Measurements from ENCODE around the gene GIMAP2.

The GIMAP2 gene

DNA sequence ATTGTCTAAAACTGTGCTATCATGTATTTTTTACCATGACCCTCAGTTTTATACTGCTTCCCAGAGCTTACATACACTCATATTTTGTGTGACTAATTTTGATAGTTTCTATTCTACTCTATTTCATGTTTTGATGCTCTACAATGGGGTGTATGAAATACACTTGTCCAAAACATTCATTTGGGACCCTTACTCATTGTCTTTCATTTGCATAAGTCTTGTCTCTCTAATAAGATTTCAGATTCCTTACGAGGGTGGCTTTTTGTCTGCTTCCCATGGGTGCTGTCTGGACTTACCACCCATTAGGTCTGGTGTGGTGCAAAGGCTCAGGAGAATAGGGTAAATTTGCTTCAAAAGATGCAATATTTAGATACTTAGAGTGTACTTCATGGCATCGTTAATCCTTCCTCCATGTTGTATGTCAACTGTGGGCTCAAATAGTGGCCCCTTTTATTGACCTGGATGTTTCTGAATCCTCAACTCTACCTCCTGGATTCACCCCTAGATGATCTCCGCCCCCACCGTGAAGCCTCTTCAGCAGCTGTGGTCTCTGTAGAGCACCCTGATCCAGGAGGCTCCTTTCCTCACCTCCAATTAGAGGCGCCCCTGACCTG, 48.1 kb downstream of the GIMAP2 start:
- no peak for DNase-seq (ENCODE audit: low read depth)

DNA sequence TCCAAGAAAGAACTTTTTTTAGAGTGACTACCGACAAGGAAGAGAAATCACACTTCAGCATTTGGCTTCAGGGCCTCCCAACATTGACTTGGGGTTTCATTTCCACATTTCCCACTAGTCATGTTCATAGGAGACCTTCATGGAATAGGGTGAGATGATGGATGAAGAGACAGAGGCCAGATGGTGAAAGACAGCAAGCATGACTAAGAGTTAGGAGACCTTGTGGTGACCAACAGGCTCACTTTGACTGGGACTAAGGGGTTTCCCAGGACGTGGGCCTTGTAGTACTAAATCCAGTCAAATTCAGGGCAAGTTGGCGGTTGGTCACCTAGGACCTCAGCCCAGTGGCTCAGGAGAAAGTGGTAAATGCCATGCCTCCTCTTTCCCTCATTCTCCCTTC, 48.7 kb downstream of the GIMAP2 start:
- DNase-seq (ENCODE audit: low read depth) = no peak

DNA sequence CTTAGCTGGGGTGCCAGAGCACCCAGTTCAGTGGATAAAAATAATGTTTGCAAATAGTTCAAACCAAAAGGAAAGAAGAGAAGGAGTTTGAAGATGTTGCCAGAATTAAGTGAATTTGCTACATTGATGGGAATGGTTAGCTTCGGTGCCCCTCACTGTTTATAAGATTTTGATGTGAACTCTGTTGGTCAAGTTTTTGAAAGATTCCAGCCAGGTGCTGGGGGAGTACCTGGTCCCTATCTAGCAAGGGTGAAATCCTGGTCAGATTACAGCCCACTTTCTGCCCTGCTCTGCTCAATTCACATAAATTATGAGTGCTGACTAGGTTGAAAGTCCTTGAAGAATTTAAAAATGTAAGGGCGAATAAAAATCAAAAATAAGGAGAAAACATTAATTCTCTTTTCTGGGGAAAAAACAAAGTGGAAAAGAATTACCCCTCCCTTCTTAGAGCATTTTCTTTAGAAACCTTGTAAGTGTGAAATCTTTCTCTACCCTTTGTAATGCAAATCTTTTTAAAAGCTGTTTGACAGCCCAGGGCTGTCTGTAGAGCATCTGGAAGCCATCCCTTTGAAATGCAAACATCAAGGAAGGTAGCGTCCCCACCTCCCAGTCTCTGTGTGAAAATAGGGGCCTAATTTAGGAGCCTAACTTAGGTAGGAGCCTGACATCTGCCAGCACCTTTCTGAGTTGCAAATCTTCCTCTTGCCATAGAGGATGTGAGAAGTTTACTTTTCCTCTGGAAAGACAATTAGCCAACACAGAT, 50.3 kb downstream of the GIMAP2 start:
- no peak for DNase-seq (ENCODE audit: low read depth)

DNA sequence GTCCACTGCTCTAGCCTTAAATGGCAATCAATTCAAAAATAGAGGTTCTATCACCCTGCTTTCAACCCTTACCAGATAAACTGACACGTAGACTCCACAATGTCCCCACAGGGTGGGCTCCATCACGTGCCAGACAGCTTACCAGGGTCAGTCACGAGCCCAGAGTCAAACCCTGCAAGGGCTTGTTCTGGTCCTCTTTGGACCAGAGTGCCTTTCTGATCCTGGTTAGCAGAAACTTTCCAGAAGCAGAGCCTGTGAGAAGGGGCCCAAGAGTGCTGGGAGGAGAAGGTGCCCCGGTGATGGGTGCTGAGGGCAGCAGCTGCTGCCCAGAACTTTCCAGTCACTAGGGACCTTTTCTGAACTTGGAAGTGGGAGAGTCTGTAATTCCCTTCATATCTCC, 51.4 kb downstream of the GIMAP2 start:
- DNase-seq (ENCODE audit: low read depth) = no peak

DNA sequence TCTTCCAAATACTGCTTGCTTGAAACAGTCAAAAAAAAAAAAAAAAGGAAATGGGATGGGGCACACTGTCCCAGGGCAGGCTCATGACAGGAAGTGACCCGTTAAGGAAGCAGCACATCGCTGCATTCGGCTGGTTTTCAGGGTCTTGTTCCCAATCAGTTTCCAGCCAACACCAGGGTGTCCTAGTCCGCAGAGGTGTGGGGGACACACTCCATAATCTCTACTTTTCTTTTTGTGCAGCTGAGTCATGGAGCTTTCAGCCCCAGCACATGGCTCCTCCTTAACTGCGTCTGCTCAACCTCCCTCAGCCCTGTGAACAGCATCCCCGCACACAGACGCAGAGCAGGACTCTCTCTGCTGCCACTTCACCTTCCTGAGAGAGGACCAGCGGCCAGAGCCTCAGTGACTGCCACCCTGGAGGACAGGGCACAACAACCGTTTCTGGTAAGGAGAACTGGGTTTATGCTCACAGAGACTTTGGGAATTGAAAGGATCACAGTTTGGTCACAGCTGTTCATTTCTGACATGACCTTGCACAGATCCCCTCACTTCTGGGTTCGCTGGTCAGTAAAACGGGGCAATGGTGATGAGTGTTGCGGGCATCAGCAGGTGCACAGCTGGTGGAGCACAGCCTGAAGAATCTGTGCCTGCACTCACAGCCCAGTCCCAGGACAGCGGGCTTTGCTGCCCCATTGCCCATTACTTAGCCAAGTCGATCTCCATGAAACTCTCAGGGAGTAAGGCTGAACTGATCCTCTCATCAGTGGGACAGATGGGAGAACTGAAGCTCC, 52.0 kb downstream of the GIMAP2 start, which contains the start of gene GIMAP5:
TSS of gene GIMAP5 (plus strand) at position 154 of the 791 bp plus-strand sequence. CDS start 3,467 bp downstream, outside the sequence.
- DNase-seq (ENCODE audit: low read depth) = no peak

DNA sequence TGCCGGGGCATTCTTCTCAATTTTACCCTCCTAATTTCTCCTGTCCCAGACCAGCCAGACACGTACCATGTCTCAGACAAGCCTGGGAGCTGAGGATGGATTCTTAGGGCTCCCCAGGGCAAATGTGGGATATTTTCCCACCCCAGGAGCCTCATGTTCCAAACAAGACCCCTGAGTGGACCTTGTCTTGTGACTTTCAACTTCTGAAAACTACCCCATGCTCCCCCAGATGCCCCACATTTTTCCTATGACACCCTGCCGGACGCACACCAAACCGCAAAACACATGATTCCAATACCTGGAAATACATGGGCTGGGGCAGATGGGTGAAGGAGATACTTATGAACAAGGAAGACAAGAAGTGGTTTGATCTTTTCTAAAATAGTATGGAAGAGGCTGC, 52.6 kb downstream of the GIMAP2 start:
- DNase-seq (ENCODE audit: low read depth) = no peak

DNA sequence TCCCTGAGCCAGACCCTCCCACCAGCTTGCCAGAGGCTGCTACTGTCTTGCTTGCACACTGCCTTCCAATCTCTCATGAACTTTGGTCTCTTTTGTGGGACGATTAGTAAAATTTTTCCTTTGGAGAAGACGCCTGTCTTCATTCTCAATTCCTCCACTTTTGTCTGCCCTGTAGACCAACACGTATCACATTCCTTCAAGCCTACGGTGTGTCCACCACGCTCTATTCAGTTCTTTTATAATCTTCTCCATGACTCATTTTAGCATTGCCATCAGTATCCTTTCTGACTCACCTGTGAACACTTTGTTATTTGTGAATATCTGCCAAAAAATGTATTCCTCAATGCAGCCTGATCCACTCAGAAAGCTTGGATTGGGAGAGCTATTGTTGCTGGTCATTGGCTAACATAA, 53.1 kb downstream of the GIMAP2 start:
- DNase-seq (ENCODE audit: low read depth) = peak; percentile 14

DNA sequence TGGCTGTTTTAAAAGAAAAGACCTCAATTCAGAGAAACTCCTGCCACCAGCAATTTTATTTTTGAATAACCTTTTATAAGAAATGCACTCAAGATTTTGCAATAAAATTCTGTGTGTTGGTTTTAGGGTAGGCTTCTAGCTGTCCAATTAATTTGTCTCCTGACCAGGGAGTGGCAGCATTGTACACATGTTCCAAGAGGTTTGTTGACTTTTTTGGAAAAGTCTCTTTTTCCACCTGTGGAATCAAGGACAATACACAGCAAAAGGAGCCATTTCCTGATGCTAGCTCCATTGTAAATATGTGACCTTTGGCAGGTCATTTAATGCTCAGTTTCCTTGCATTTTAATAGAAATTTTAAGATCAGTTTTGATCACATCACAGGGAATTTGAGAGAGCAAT, 53.5 kb downstream of the GIMAP2 start:
- no peak for DNase-seq (ENCODE audit: low read depth)

DNA sequence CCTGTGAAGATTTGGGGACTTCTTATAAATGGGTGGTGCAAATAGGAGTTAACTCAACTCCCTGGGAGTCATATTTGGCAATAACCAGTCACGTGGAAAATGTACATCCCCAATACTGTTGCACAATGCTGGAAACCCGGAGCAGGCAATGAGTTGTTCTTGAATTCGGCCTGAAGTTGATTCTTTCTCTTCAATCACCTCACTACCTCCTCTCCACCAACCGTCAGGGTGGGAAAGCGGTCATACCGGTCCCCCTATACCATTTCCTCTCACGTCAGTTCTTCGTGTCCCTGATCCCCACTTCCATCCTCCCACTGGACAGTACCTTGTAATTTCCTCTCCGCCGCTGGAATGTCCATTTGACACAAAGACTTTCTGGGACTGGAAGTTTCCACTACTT, 54.5 kb downstream of the GIMAP2 start:
- DNase-seq (ENCODE audit: low read depth) = no peak

DNA sequence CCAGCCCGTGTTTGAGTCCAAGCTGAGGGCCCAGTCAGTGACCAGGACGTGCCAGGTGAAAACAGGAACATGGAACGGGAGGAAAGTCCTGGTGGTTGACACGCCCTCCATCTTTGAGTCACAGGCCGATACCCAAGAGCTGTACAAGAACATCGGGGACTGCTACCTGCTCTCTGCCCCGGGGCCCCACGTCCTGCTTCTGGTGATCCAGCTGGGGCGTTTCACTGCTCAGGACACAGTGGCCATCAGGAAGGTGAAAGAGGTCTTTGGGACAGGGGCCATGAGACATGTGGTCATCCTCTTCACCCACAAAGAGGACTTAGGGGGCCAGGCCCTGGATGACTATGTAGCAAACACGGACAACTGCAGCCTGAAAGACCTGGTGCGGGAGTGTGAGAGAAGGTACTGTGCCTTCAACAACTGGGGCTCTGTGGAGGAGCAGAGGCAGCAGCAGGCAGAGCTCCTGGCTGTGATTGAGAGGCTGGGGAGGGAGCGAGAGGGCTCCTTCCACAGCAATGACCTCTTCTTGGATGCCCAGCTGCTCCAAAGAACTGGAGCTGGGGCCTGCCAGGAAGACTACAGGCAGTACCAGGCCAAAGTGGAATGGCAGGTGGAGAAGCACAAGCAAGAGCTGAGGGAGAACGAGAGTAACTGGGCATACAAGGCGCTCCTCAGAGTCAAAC, 56.9 kb downstream of the GIMAP2 start:
- no peak for DNase-seq (ENCODE audit: low read depth)
